A673 (cell line): ENCODE results near the gene PHACTR3.

Experiments
- EZH2 ChIP-seq: fragments of 200-600 bp; sonication (generic); IDR thresholded peaks from 2 replicates; pipeline ENCODE4 v1.6.1; 2017; ENCODE audit warnings: borderline replicate concordance, low read depth, mild to moderate bottlenecking, mixed read lengths, antibody characterized with exemption, low read length; ENCODE audit not compliant: poor library complexity, severe bottlenecking
- TF ChIP-seq, protein P1 (sequence below): fragments of 300-800, 200-600 bp; sonication (generic); conservative IDR thresholded peaks from 2 replicates; pipeline ENCODE4 v1.5.1; 2017; ENCODE audit warnings: low read depth, mild to moderate bottlenecking, antibody characterized with exemption, low read length, moderate library complexity, mixed read lengths

DNA sequence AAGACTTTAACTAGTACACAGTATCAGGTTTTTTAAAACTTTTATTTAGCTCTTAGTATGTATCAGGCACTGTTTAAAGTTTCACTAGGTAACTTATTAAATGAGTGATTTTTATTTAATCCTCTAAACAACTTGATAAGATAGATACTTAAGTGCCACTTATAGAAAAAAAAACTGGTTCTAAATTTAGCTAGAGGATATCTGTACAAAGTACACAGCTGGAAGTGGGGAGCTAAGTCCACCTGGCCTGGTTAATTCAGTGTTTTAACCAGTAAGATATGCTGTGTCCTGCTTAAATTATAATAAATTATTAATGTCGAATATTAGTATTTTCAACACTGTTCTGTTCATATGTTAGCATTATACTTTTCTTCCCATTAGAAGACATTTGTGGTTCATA, 291.6 kb downstream of the PHACTR3 start:
- TF ChIP-seq, protein P1, sequence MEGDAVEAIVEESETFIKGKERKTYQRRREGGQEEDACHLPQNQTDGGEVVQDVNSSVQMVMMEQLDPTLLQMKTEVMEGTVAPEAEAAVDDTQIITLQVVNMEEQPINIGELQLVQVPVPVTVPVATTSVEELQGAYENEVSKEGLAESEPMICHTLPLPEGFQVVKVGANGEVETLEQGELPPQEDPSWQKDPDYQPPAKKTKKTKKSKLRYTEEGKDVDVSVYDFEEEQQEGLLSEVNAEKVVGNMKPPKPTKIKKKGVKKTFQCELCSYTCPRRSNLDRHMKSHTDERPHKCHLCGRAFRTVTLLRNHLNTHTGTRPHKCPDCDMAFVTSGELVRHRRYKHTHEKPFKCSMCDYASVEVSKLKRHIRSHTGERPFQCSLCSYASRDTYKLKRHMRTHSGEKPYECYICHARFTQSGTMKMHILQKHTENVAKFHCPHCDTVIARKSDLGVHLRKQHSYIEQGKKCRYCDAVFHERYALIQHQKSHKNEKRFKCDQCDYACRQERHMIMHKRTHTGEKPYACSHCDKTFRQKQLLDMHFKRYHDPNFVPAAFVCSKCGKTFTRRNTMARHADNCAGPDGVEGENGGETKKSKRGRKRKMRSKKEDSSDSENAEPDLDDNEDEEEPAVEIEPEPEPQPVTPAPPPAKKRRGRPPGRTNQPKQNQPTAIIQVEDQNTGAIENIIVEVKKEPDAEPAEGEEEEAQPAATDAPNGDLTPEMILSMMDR = no peak
- TF ChIP-seq EZH2 = no peak
